IPS-15b (cell line): ENCODE results near the gene KCTD1.

Experiments used
- H3K27me3 ChIP-seq: one replicate; pipeline ENCODE4 v1.6.1; 2013; ENCODE audit warnings: low read length; ENCODE audit not compliant: control insufficient read depth, insufficient read depth
- H3K36me3 ChIP-seq: one replicate; pipeline ENCODE4 v1.6.1; 2013; ENCODE audit warnings: low read length; ENCODE audit not compliant: control insufficient read depth, insufficient read depth
- H3K4me1 ChIP-seq: one replicate; pipeline ENCODE4 v1.6.1; 2013; ENCODE audit warnings: mild to moderate bottlenecking, low read length; ENCODE audit not compliant: control insufficient read depth, insufficient read depth
- H3K4me3 ChIP-seq: one replicate; pipeline ENCODE4 v1.5.1; 2013; ENCODE audit warnings: low read depth, low read length
- H3K9ac ChIP-seq: one replicate; pipeline ENCODE4 v1.6.1; 2013; ENCODE audit warnings: low read depth, mild to moderate bottlenecking, low read length
- H3K9me3 ChIP-seq: one replicate; pipeline ENCODE4 v1.6.1; 2013; ENCODE audit warnings: mild to moderate bottlenecking, low read length; ENCODE audit not compliant: control insufficient read depth, insufficient read depth

Gene KCTD1

GRCh38 chr18:26515643-26516487 lies 32.5 kb downstream of the KCTD1 start:
- Histone ChIP-seq H3K36me3 (no peaks in the 10 kb centered on the region), H3K4me1 (peaks cover 10% of the 10 kb centered on the region), H3K9ac (no peak overlapping the region), H3K27me3 (no peaks in the 10 kb centered on the region), H3K9me3 (no peaks in the 10 kb centered on the region), H3K4me3 (no peak overlapping the region)

GRCh38 chr18:26511339-26512071 lies 36.8 kb downstream of the KCTD1 start:
- peaks cover 10% of the 10 kb centered on the region for H3K4me1 ChIP-seq
- H3K9me3 ChIP-seq: no peaks in the 10 kb centered on the region

GRCh38 chr18:26510337-26510736 lies 38.0 kb downstream of the KCTD1 start:
- H3K36me3 ChIP-seq: no peaks in the 10 kb centered on the region
- no peak overlapping the region for H3K4me3 ChIP-seq
- no peak overlapping the region for H3K9ac ChIP-seq
- H3K27me3 ChIP-seq: no peaks in the 10 kb centered on the region
- peaks cover 2% of the 10 kb centered on the region for H3K4me1 ChIP-seq
- H3K9me3 ChIP-seq: no peaks in the 10 kb centered on the region

More at GRCh38 chr18:26511339-26512071, 36.8 kb downstream of the KCTD1 start:
- H3K36me3 ChIP-seq: no peaks in the 10 kb centered on the region
- H3K27me3 ChIP-seq: no peaks in the 10 kb centered on the region
- H3K9ac ChIP-seq: no peak overlapping the region
- no peak overlapping the region for H3K4me3 ChIP-seq

- no peak overlapping the region for H3K4me3 ChIP-seq
- no peaks in the 10 kb centered on the region for H3K4me1 ChIP-seq
- no peaks in the 10 kb centered on the region for H3K27me3 ChIP-seq
- no peaks in the 10 kb centered on the region for H3K9me3 ChIP-seq
- H3K9ac ChIP-seq: no peak overlapping the region
- no peaks in the 10 kb centered on the region for H3K36me3 ChIP-seq
Observed at GRCh38 chr18:26506012-26506411, 42.3 kb downstream of the KCTD1 start.

- Histone ChIP-seq H3K9ac (no peak overlapping the region), H3K27me3 (no peaks in the 10 kb centered on the region), H3K4me1 (no peaks in the 10 kb centered on the region), H3K36me3 (no peaks in the 10 kb centered on the region), H3K9me3 (no peaks in the 10 kb centered on the region), H3K4me3 (no peak overlapping the region)
Observed at GRCh38 chr18:26504831-26505230, 43.5 kb downstream of the KCTD1 start.

GRCh38 chr18:26503382-26503781 lies 45.0 kb downstream of the KCTD1 start:
- Histone ChIP-seq H3K4me3 (no peak overlapping the region), H3K36me3 (no peaks in the 10 kb centered on the region), H3K9ac (no peak overlapping the region), H3K27me3 (no peaks in the 10 kb centered on the region), H3K4me1 (no peaks in the 10 kb centered on the region), H3K9me3 (no peaks in the 10 kb centered on the region)

GRCh38 chr18:26502823-26503222 lies 45.5 kb downstream of the KCTD1 start:
- Histone ChIP-seq H3K4me3 (no peak overlapping the region), H3K4me1 (no peaks in the 10 kb centered on the region), H3K9ac (no peak overlapping the region)

GRCh38 chr18:26497866-26498265 lies 50.5 kb downstream of the KCTD1 start:
- H3K9ac ChIP-seq: no peak overlapping the region
- H3K4me3 ChIP-seq: no peak overlapping the region
- no peaks in the 10 kb centered on the region for H3K4me1 ChIP-seq
- H3K36me3 ChIP-seq: no peaks in the 10 kb centered on the region
- no peaks in the 10 kb centered on the region for H3K9me3 ChIP-seq
- no peaks in the 10 kb centered on the region for H3K27me3 ChIP-seq

More at GRCh38 chr18:26502823-26503222, 45.5 kb downstream of the KCTD1 start:
- Histone ChIP-seq H3K27me3 (no peaks in the 10 kb centered on the region), H3K36me3 (no peaks in the 10 kb centered on the region), H3K9me3 (no peaks in the 10 kb centered on the region)

- H3K4me1 ChIP-seq: no peaks in the 10 kb centered on the region
- H3K9ac ChIP-seq: no peak overlapping the region
- H3K4me3 ChIP-seq: no peak overlapping the region
- H3K9me3 ChIP-seq: no peaks in the 10 kb centered on the region
- no peaks in the 10 kb centered on the region for H3K27me3 ChIP-seq
- no peaks in the 10 kb centered on the region for H3K36me3 ChIP-seq
Observed at GRCh38 chr18:26496528-26496927, 51.8 kb downstream of the KCTD1 start.

- Histone ChIP-seq H3K36me3 (no peaks in the 10 kb centered on the region), H3K27me3 (no peaks in the 10 kb centered on the region), H3K9ac (no peak overlapping the region), H3K4me1 (no peaks in the 10 kb centered on the region), H3K9me3 (no peaks in the 10 kb centered on the region), H3K4me3 (no peak overlapping the region)
Observed at GRCh38 chr18:26495287-26495686, 53.1 kb downstream of the KCTD1 start.

GRCh38 chr18:26493021-26493420 lies 55.3 kb downstream of the KCTD1 start:
- Histone ChIP-seq H3K4me3 (no peak overlapping the region), H3K9ac (no peak overlapping the region), H3K27me3 (no peaks in the 10 kb centered on the region), H3K36me3 (no peaks in the 10 kb centered on the region), H3K4me1 (no peaks in the 10 kb centered on the region), H3K9me3 (no peaks in the 10 kb centered on the region)
